NCI-H187 treated with DMSO at 0.1 percent for 48 hours (cell line): ENCODE measurements around the gene RPL13A.
"Not testable (repeated sequence)": the region's sequence is repeated elsewhere in the genome, so short reads cannot be mapped to it uniquely, and the experiment has no call there.

ENCODE experiments used
- DNase-seq: peaks from one replicate; lab custom pipeline; 2025; lab: John Stamatoyannopoulos, UW

RPL13A gene

GRCh38 chr19:49487277-49488045 is at the start of gene RPL13A:
TSS of gene RPL13A (plus strand) at chr19:49487608. CDS start at chr19:49487630, 22 bp downstream.
- DNase-seq: peak; percentile 89

- DNase-seq: no peak
Measured at GRCh38 chr19:49438261-49438660, 49.1 kb upstream of the RPL13A start.

- no peak for DNase-seq
Measured at GRCh38 chr19:49439836-49440235, 47.6 kb upstream of the RPL13A start.

GRCh38 chr19:49440439-49441209 is 46.8 kb upstream of the RPL13A start:
- DNase-seq: no peak

GRCh38 chr19:49441210-49441959 is 46.0 kb upstream of the RPL13A start, which contains the start of gene SLC17A7:
TSS of gene SLC17A7 (minus strand) at chr19:49441527. CDS start at chr19:49441379, 148 bp downstream.
- DNase-seq: no peak

- no peak for DNase-seq
Measured at GRCh38 chr19:49441960-49442350, 45.5 kb upstream of the RPL13A start.

- DNase-seq: no peak
Measured at GRCh38 chr19:49442354-49442753, 45.1 kb upstream of the RPL13A start.

- no peak for DNase-seq
Measured at GRCh38 chr19:49442771-49443365, 44.5 kb upstream of the RPL13A start.

- DNase-seq: peak; percentile 93
Measured at GRCh38 chr19:49443366-49444099, 43.9 kb upstream of the RPL13A start.

GRCh38 chr19:49444100-49444700 is 43.2 kb upstream of the RPL13A start:
- DNase-seq: not testable (repeated sequence)

- no peak for DNase-seq
Measured at GRCh38 chr19:49445997-49446396, 41.4 kb upstream of the RPL13A start.

GRCh38 chr19:49447485-49448431 is 39.6 kb upstream of the RPL13A start:
- DNase-seq: no peak

- DNase-seq: no peak
Measured at GRCh38 chr19:49448432-49448786, 39.0 kb upstream of the RPL13A start.

GRCh38 chr19:49450405-49450804 is 37.0 kb upstream of the RPL13A start:
- no peak for DNase-seq

GRCh38 chr19:49451430-49452181 is 35.8 kb upstream of the RPL13A start, which contains the start of gene PIH1D1:
TSS of gene PIH1D1 (minus strand) at chr19:49451814. CDS start at chr19:49451574, 240 bp downstream.
- DNase-seq: peak; percentile 98

- peak; percentile 94 for DNase-seq
Measured at GRCh38 chr19:49453013-49453756, 34.2 kb upstream of the RPL13A start, which contains the start of gene ALDH16A1. TSS of gene ALDH16A1 (plus strand) at chr19:49453225. CDS start at chr19:49453332, 107 bp downstream.

GRCh38 chr19:49453757-49454240 is 33.6 kb upstream of the RPL13A start:
- no peak for DNase-seq

- no peak for DNase-seq
Measured at GRCh38 chr19:49455773-49456172, 31.6 kb upstream of the RPL13A start.
